ENCODE measurements around the gene GTPBP8.

GRCh38 chr3:113008117-113008516 lies 17.3 kb downstream of the GTPBP8 start:
- TF ChIP-seq EZH2 (IDR thresholded peaks at IDR 0.05; ENCODE audit: insufficient read depth, poor library complexity, severe bottlenecking), result no peak
- no peak for TF ChIP-seq EZH2phosphoT487 (IDR thresholded peaks at IDR 0.05; ENCODE audit: insufficient read depth, low read depth)
